GM18508 (cell line): Measurements from ENCODE around the gene SSH2.
"Not testable (repeated sequence)": the region's sequence is repeated elsewhere in the genome, so short reads cannot be mapped to it uniquely, and the experiment has no call there.

Experiments
- ATAC-seq: cut with Tn5 transposase; IDR thresholded peaks from one replicate; pipeline ENCODE4 v1.9.1; 2021; ENCODE audit warnings: moderate number of reproducible peaks; ENCODE audit not compliant: insufficient read depth, unreplicated experiment

Gene SSH2, protein sequence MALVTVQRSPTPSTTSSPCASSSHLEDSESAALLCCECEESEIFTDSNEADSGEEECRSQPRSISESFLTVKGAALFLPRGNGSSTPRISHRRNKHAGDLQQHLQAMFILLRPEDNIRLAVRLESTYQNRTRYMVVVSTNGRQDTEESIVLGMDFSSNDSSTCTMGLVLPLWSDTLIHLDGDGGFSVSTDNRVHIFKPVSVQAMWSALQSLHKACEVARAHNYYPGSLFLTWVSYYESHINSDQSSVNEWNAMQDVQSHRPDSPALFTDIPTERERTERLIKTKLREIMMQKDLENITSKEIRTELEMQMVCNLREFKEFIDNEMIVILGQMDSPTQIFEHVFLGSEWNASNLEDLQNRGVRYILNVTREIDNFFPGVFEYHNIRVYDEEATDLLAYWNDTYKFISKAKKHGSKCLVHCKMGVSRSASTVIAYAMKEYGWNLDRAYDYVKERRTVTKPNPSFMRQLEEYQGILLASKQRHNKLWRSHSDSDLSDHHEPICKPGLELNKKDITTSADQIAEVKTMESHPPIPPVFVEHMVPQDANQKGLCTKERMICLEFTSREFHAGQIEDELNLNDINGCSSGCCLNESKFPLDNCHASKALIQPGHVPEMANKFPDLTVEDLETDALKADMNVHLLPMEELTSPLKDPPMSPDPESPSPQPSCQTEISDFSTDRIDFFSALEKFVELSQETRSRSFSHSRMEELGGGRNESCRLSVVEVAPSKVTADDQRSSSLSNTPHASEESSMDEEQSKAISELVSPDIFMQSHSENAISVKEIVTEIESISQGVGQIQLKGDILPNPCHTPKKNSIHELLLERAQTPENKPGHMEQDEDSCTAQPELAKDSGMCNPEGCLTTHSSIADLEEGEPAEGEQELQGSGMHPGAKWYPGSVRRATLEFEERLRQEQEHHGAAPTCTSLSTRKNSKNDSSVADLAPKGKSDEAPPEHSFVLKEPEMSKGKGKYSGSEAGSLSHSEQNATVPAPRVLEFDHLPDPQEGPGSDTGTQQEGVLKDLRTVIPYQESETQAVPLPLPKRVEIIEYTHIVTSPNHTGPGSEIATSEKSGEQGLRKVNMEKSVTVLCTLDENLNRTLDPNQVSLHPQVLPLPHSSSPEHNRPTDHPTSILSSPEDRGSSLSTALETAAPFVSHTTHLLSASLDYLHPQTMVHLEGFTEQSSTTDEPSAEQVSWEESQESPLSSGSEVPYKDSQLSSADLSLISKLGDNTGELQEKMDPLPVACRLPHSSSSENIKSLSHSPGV (N-terminal part only)

DNA sequence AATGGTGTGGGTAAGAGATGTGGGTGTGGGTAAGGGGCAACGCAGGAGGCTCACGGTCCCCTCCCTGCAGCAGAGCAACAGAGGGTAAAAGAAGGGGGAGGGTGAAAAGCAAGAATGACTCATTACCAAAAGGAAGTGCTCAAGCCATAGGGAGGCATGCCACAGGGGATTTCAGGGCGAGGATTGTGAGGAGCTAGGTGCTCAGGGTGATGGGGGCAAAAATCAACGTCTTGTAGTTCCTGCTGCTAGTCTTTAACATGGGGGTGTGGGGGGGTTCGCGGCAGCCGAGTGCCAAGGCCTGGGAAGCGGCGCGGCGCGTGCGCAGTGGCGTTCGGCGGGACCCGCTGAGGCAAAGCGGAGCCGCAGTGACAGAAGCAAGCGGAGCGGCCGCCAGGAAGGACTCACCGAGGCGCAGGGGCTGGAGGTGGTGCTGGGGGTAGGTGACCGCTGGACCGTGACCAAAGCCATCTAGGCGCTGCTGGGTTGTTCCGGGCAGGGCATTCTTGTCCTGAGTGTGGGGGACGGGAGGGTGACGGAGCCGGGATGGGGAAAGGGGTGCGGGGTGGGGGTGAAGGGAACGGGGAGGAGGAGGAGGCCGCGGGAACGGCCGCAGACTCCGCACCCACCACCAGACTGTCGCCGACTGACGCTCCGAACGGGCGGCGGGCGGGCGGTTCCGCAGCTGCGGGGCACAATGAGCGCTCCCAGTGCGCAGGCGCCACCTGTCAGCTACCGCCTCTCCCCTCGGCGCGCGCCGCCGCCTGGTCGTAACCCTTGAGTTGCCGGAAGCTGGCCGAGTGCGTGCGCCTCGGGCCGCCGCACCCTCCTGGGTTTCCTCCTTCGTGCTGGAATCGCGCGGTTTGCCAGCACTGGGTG lies at the start of gene SSH2:
TSS of gene SSH2 (minus strand) at position 696 of the 876 bp plus-strand sequence. CDS start at position 468, 228 bp downstream.
- no peak for ATAC-seq

DNA sequence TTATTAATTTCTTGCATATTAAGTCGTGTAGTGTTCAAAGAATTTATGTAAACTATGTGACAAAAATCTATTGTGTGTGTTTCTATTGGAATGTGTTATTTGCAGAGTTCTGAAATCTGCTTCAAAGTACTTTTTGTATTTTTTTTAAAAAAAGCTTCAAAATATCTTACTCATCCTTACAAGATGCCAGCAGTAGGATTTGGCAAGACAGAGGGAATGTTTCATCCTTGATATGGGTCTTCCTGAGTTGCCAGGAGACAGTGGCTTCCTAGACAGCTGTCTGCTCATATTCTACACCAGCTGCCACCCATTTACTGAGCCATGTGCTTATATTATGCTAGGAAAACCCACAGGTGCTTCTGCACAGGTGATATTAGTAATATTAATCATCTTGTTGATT lies 47.8 kb upstream of the SSH2 start:
- no peak for ATAC-seq

DNA sequence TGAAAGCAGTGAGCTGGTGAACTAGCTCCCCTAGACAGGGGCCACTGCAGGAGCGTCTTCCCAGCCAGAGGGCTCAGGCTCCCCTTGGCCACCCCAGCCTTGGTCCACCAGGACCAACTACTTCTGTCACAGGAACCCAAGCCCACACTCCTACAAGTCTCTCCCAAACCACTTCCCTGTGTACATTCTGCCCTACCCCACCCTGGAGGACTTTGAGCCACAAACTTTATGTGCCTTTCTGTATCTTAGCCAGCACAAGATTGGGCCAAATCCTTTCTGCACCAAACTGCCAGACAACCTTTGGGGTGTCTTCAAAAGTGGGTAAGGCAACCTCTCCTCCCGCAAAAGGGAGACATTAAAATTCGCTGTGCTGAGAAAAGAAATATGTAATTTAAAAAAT lies 43.0 kb upstream of the SSH2 start:
- no peak for ATAC-seq

DNA sequence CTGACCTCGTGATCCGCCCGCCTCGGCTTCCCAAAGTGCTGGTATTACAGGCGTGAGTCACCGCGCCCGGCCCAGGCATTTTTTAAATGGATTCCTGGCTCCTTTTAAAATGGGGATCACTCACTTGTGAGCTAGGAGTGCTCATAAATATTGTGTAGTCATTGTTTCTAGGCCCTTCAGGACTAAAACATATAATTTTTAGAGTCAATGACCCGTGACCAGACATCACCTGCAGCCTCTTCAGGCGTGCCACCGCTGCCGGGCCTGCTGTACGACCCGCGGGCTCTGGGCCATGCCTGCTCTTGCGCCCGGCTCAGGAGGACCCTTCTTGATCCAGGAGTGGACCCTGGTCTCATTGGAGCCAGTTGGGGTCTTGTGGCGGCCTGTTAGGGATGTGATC lies 42.2 kb upstream of the SSH2 start:
- ATAC-seq = no peak

DNA sequence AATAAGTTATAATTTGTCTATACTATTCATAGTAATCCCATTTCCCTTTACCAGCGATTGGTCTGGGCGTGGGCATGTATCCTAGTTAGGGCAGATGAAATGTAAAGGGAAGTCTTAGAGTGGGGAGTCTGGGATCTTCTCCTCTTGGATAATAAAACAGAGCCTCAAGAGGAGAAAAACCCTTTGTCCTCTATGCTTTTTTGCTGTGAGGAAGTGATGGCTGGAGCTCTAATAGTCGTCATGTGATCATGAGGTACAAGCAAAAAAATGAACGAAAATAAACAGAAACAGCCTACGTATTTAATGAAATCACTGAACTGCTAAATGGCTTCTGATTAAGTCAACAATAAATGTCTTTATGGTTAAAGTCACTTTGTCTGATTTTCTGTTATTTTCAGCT lies 38.2 kb upstream of the SSH2 start:
- ATAC-seq = no peak

DNA sequence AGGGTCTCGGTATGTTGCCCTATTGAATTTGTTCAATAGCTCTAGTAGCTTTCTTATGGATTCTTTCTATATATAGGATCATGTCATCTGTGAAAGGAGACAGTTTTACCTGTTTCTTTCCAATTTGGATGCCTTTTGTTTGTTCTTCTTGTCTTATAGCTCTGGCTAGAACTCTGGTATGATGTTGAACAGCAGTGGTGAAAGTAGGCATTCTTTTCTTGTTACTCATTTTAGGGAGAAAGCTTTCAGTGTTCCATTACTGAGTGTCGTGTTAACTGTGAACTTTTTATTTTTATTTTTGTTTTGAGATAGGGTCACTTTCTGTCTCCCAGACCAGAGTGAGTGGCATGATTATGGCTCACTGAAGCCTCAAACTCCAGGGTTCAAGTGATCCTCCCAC lies 32.6 kb upstream of the SSH2 start:
- no peak for ATAC-seq

DNA sequence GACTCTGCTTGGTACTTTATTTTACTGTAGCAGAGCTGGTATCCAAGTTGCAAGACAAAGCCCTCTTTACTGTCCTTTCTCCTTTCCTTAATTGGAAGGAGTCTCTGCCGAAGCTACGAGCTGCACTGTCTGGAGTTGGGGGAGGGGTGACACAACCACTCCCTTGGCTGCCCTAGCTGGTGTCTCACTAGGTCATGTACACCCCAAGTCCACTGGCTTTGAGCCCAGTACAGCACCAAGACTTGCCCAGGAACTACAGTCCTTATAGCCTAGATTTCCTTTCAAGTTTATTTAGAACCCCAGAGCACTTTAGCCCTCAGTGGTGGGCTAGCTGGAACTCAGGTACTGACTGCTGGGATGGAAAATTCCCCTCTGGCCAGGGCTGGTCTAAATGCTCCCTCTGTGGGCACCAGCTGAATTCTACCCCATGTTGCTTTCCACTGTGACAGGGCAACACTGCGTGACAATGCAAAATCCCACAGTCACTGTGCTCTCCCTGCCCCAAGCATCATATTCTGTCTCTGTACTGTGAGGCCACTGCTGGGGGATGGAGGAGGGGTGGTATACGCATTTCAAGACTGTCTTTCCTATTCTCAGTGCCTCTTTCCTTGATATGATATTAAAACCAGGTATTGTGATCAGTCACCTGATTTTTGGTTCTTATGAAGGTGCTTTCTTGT lies 29.8 kb upstream of the SSH2 start:
- ATAC-seq = no peak

DNA sequence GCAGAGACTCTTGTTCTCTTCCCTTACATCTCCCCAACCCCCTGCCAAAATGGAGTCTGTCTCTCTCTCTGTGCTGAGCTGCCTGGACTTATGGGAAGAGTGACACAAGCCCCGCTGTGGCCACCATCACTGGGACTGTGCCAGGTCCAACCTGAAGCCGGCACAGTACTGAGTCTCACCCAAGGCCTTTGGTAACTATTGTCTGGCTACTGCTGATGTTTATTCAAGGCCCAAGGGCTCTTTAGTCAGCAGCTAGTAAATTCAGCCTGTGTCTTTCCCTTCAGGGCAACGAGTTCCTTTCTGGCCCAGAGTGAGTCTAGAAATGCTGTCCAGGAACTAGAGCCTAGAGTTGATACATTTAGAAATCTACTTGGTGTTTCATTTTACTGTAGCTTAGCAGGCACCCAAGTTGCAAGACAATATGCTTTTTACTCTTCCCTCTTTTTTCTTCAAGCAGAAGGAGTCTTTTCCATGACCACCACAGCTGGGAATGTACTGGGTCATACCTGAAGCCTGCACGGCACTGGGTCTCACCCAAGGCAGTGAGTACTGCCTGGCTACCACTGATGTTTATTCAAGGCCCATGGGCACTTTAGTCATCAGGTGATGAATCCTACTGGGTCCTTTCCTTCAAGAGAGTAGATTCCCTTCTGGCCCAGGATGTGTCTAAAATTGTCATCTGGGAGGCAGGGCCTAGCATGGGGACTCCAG lies 29.1 kb upstream of the SSH2 start:
- no peak for ATAC-seq

DNA sequence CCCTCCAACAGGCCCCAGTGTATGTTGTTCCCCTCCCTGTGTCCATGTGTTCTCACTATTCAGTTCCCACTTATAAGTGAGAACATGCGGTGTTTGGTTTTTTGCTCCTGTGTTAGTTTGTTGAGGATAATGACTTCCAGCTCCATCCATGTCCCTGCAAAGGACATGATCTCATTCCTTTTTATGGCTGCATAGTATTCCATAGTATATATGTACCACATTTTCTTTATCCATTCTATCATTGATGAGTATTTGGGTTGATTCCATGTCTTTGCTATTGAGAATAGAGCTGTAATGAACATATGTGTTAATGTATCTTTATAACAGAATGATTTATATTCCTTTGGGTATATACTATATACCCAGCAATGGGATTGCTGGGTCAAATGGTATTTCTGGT lies 27.5 kb upstream of the SSH2 start:
- ATAC-seq = not testable (repeated sequence)

DNA sequence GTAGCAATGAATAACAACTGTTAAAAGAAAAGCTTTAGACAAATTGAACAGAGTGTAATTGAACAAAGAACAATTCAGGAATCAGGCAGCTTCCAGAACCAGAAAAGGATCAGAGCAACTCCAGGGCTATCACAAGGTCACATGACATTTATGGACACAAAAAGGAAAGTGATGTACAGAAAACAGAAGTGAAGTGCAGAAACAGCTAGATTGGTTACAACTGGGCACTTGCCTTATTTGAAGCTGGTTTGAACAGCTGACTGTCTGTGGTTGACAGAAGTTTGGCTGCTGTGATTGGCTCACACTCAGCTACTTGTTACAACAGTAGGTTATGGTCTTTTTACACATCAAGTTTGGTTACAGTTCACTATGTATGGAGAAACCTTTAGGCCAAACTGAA lies 26.2 kb upstream of the SSH2 start:
- no peak for ATAC-seq

DNA sequence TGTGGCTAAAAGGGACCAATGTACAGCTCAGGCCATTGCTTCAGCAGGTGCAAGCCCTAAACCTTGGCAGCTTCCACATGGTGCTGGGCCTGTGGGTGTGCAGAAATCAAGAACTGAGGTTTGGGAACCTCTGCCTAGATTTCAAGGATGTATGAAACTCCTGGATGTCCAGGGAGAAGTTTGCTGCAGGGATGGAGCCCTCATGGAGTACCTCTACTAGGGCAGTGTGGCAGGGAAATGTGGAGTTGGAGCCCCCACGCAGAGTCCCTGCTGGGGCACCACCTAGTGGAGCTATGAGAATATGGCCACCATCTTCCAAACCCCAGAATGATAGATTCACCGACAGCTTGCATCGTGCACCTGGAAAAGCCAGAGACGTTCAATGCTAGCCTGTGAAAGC lies 24.4 kb upstream of the SSH2 start:
- no peak for ATAC-seq

DNA sequence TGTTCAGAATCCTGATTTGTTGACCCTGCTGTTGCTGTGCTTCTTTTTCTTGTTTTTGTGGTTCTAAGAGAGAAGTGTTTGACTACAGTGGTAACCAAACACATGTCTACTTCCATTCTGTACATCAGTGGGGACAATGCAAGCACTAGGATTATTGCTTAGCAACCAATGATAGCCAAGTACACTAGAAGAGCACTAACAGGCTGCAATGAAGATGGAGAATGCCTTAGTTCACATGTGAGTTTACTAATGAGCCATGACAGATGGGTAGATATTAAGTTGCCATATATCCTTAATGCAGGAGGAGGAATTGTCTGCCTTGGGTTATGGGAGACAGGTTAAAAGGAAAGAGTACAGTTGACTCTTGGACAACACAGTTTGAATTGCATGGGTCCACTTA lies 19.7 kb upstream of the SSH2 start:
- ATAC-seq = no peak

DNA sequence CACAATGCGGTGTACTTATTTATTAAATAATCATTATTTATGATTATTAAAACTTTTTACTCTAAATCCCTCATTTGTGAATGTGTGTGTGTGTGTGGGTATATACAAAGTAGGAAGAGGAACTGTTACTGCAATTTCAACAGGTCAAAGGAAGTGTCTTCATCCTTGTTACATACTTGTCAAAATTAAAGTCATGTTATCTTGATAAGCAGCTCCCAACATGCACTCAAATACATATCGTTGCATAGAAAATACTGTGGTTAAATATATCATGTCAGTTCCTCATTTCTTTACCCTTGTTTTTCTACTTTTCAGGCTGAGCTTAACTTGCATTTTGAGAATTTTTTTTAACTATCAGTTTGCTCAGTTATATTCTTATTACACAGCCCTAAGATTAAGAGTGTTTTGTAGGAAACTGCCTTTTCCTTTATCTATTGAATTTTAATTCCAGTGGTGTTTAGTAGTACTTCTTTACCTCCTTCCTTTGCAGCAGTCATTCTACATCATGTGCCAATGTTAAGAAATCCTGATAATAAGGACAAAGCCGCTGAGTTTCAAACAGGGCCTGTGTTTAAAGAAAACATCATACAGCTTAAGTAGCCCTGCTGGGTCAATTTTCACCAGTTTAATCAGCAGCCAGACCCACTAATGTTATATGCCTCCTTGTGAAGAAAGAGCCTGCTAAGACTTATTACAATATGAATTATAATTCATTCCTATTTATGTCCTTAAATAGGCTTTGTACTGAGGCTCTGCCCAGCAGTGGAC lies 18.6 kb upstream of the SSH2 start:
- no peak for ATAC-seq

DNA sequence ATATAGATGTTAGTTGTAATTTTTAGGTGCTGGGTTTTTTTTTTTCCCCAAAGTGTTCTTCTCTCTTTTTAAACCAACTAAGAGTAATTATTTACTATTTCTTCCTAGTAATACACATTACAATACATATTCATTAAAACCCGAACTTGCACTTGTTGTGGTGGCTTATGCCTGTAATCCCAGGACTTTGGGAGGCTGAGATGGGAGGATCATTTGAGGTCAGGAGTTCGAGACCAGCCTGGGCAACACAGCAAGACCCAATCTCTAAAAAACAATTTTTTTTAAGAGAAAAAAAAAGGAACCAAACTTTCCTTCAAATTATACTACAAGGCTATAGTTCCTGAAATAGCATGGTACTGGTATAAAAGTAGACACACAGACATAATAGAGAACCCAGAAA lies 15.3 kb upstream of the SSH2 start:
- no peak for ATAC-seq

DNA sequence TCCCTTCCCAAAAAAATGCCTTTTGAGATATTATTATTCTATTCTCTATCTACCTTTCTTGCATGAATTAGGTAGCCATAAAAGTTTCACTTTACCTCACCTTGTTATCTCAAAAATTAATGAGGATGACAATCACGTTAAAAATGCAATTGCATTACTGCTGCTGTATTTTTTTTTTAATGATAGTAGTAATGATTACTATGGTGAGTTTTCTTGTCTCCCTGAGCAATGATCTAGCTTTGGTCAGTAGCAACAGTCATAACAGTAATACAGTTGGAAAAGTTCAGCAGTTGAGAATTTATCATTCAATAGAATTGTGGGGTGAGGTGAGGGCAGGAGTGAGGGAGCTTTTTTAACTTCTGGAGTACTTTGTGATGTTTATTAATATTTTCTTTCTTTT lies 11.3 kb upstream of the SSH2 start, which contains the start of gene EFCAB5:
TSS of gene EFCAB5 (plus strand) at position 301 of the 400 bp plus-strand sequence. CDS start 163 bp downstream, outside the sequence.
- no peak for ATAC-seq

DNA sequence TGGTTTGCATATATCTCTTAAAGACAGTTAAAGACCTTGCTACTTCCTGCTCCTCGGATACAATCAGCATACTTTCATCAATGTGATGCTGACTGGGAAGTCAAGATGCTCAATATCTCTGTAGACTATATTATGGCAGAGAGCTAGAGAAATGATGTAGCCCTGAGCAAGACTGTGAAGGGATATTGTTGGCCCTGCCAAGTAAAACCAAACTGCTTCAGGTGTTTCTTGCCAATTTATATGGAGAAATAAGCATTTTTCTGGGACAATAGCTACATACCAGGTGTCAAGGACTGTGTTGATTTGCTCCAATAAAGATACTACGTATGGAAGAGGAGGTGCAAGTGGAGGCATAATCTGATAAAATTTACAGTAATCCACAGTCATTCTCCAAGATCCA lies 6.7 kb upstream of the SSH2 start:
- no peak for ATAC-seq

DNA sequence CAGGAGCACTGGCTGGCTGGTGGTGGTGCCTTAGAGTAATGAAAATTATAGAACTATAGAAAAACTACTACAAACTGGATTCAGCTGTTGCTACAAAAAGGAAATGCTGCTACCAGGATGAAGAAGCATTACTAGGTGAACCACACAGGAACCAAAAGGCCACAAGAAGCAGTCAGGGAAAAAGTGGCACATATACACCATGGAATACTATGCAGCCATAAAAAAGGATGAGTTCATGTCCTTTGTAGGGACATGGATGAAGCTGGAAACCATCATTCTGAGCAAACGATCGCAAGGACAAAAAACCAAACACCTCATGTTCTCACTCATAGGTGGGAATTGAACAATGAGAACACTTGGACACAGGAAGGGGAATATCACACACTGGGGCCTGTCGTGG lies 5.9 kb upstream of the SSH2 start:
- not testable (repeated sequence) for ATAC-seq

DNA sequence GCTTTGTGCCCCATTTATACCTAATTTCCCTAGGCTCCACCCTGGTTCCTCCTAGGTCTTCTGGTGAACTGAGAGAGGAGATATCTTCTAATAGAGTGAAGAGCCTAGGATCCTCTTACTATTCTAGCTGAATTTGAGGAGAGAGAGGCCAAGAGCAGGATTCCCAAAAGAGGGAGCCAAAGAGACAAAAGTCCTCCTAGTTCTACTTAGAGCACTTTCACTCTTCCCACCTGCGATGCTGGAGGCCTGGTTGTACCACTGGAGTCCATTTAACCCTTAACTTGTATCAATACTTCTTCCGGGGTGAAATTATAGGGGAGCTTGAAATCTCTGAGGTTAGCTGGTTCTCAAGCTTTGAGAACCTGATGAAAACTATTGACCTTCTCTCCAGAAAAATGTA lies 3.4 kb upstream of the SSH2 start:
- ATAC-seq = no peak
